Naive thymus-derived CD4-positive, alpha-beta T cell (primary cell): ENCODE results near the gene CD38. TPM values are rescaled to one million over a fixed set of nuclear protein-coding genes. Genes with fewer than 3 reads are reported as not detected.

Experiments
- ATAC-seq: fragments of 150-1000 bp; cut with Tn5 transposase; 2 replicates; pipeline ENCODE4 v1.10.0; 2021; ENCODE audit warnings: mild to moderate bottlenecking, moderate library complexity
- CTCF ChIA-PET: fragments of 350-600 bp; sonication (Branson Sonifier 250); formaldehyde crosslinking; loops from one replicate; lab custom pipeline; 2021; ENCODE audit warnings: antibody characterized with exemption; lab: Charles Lee
- POLR2A ChIA-PET: fragments of 350-600 bp; sonication (Branson Sonifier 250); formaldehyde crosslinking; loops from one replicate; lab custom pipeline; 2021; ENCODE audit warnings: antibody characterized with exemption, inconsistent platforms; lab: Charles Lee
- DNase-seq, 9 donors: peaks; one replicate each; pipeline versions ENCODE4 v3.0.0 to v3.0.0-alpha.2; 2020 to 2022; ENCODE audit warnings: mixed read lengths in 1 of 9
- H3K27ac ChIP-seq: one replicate; pipeline ENCODE4 v1.7.0; 2013; ENCODE audit warnings: mild to moderate bottlenecking, low read depth, low read length, moderate library complexity
- H3K27me3 ChIP-seq, 2 donors: one replicate each; pipeline ENCODE4 v1.7.0; 2013; ENCODE audit warnings: low read length in 2 of 2, mild to moderate bottlenecking in 2 of 2, moderate library complexity in 2 of 2; ENCODE audit not compliant: control insufficient read depth in 2 of 2, insufficient read depth in 2 of 2
- H3K36me3 ChIP-seq, 3 experiments: 1 replicate in 2 of 3; 2 replicates in 1 of 3; pipeline ENCODE4 v1.7.0; 2013; ENCODE audit warnings: low read length in 3 of 3, mild to moderate bottlenecking in 3 of 3, moderate library complexity in 1 of 3; ENCODE audit not compliant: insufficient read depth in 3 of 3, control insufficient read depth in 2 of 3
- H3K4me1 ChIP-seq, 2 donors: one replicate each; pipeline ENCODE4 v1.7.0; 2013; ENCODE audit warnings: low read length in 2 of 2, mild to moderate bottlenecking in 2 of 2, moderate library complexity in 1 of 2; ENCODE audit not compliant: control insufficient read depth in 2 of 2, insufficient read depth in 2 of 2
- H3K4me3 ChIP-seq: 2 replicates; pipeline ENCODE4 v1.7.0; 2013; ENCODE audit warnings: mild to moderate bottlenecking, low read length
- H3K9me3 ChIP-seq, 3 experiments: 1 replicate in 2 of 3; 2 replicates in 1 of 3; pipeline ENCODE4 v1.7.0; 2013; ENCODE audit warnings: low read length in 3 of 3; ENCODE audit not compliant: control insufficient read depth in 2 of 3
- H3K27ac Mint-ChIP-seq, 9 donors: one replicate each; pipeline ENCODE4 v1.8.0; 2020 to 2022; ENCODE audit warnings: mixed read lengths in 9 of 9, mild to moderate bottlenecking in 8 of 9, moderate library complexity in 5 of 9, inconsistent platforms in 2 of 9
- H3K27me3 Mint-ChIP-seq, 5 donors: one replicate each; pipeline ENCODE4 v1.8.0; 2021 to 2022; ENCODE audit warnings: mixed read lengths in 5 of 5, mild to moderate bottlenecking in 1 of 5
- H3K36me3 Mint-ChIP-seq, 5 donors: one replicate each; pipeline ENCODE4 v1.8.0; 2020 to 2022; ENCODE audit warnings: mixed read lengths in 5 of 5, mild to moderate bottlenecking in 3 of 5, inconsistent platforms in 1 of 5
- H3K4me1 Mint-ChIP-seq, 7 donors: one replicate each; pipeline ENCODE4 v1.8.0; 2020 to 2022; ENCODE audit warnings: mixed read lengths in 7 of 7, mild to moderate bottlenecking in 3 of 7, inconsistent platforms in 1 of 7
- H3K4me3 Mint-ChIP-seq, 10 donors: one replicate each; pipeline ENCODE4 v1.8.0; 2020 to 2022; ENCODE audit warnings: mild to moderate bottlenecking in 10 of 10, mixed read lengths in 10 of 10, moderate library complexity in 6 of 10, inconsistent platforms in 2 of 10
- H3K9me3 Mint-ChIP-seq, 11 donors: one replicate each; pipeline ENCODE4 v1.8.0; 2020 to 2022; ENCODE audit warnings: mixed read lengths in 11 of 11, mild to moderate bottlenecking in 4 of 11, inconsistent platforms in 1 of 11, moderate library complexity in 1 of 11
- intact Hi-C, 2 donors: fragments of 100-400 bp; cut with micrococcal nuclease; formaldehyde crosslinking; loops; one replicate each; pipeline ENCODE4 v1.15.1; 2023
- polyA plus RNA-seq, 2 donors: library from polyadenylated mRNA; unstranded; fragments of 300-500 nt; fragmentation: Illumina TruSeq; gene quantifications; one replicate each; pipeline ENCODE4 v1.2.3, GENCODE V29; 2021
- total RNA-seq, 6 experiments: library from RNA in 5 of 6; stranded (reverse) in 5 of 6; gene quantifications; 1 replicate in 5 of 6; 2 replicates in 1 of 6; pipeline ENCODE4 v1.2.3 and lab custom pipeline; 2021 to 2026

Gene CD38
- total and polyA plus RNA-seq, 7 experiments from 2014 or later = 5.6 to 189 (median 14.0) TPM

GRCh38 chr4:15874671-15875070 is 96.5 kb downstream of the CD38 start:
- no peaks in the 10 kb centered on the region for H3K27me3 ChIP-seq
- Mint-ChIP-seq H3K36me3 (peaks cover 0 to 10% (median 0%) of the 10 kb centered on the region in 5 donors), H3K27me3 (peaks cover 0 to 22% (median 5%) of the 10 kb centered on the region in 5 donors), H3K4me3 (no peak overlapping the region), H3K27ac (no peak overlapping the region), H3K4me1 (no peaks in the 10 kb centered on the region), H3K9me3 (peaks cover 0 to 10% (median 6%) of the 10 kb centered on the region in 11 donors)
- DNase-seq = no peak
- CTCF ChIA-PET = no interaction called here
- no peaks in the 10 kb centered on the region for H3K36me3 ChIP-seq
- POLR2A ChIA-PET = no interaction called here
- H3K9me3 ChIP-seq = no peaks in the 10 kb centered on the region
- intact Hi-C loops = no loop called here
- no peak for ATAC-seq
- H3K27ac ChIP-seq = no peak overlapping the region
- H3K4me3 ChIP-seq = no peak overlapping the region
- no peaks in the 10 kb centered on the region for H3K4me1 ChIP-seq

GRCh38 chr4:15875663-15876460 is 97.7 kb downstream of the CD38 start:
- Mint-ChIP-seq H3K27me3 (peaks cover 0 to 16% (median 5%) of the 10 kb centered on the region in 5 donors), H3K36me3 (peaks cover 0 to 10% (median 0%) of the 10 kb centered on the region in 5 donors), H3K4me3 (no peak overlapping the region), H3K4me1 (no peaks in the 10 kb centered on the region), H3K27ac (peak overlapping the region in 1 of 9 donors; percentile 38), H3K9me3 (peaks cover 0 to 10% (median 6%) of the 10 kb centered on the region in 11 donors)
- no peak for ATAC-seq
- intact Hi-C loops = no loop called here
- POLR2A ChIA-PET = no interaction called here
- CTCF ChIA-PET = no interaction called here
- Histone ChIP-seq H3K36me3 (no peaks in the 10 kb centered on the region), H3K4me3 (no peak overlapping the region), H3K27ac (no peak overlapping the region), H3K9me3 (no peaks in the 10 kb centered on the region), H3K27me3 (no peaks in the 10 kb centered on the region), H3K4me1 (no peaks in the 10 kb centered on the region)
- DNase-seq = no peak

- peaks cover 0 to 4% (median 0%) of the 10 kb centered on the region in 7 donors for H3K4me1 Mint-ChIP-seq
- CTCF ChIA-PET = no interaction called here
- Histone ChIP-seq H3K27me3 (no peaks in the 10 kb centered on the region), H3K4me1 (no peaks in the 10 kb centered on the region), H3K4me3 (no peak overlapping the region), H3K36me3 (no peaks in the 10 kb centered on the region), H3K27ac (no peak overlapping the region), H3K9me3 (no peaks in the 10 kb centered on the region)
- H3K4me3 Mint-ChIP-seq = no peak overlapping the region
- H3K9me3 Mint-ChIP-seq = peaks cover 0 to 10% (median 3%) of the 10 kb centered on the region in 11 donors
- no peak for ATAC-seq
- POLR2A ChIA-PET = no interaction called here
- no peak overlapping the region for H3K27ac Mint-ChIP-seq
- DNase-seq = no peak
- intact Hi-C loops = no loop called here
- peaks cover 0 to 13% (median 0%) of the 10 kb centered on the region in 5 donors for H3K27me3 Mint-ChIP-seq
- peaks cover 0 to 3% (median 0%) of the 10 kb centered on the region in 5 donors for H3K36me3 Mint-ChIP-seq
Observed at GRCh38 chr4:15878011-15878410, 99.9 kb downstream of the CD38 start.

- H3K4me3 Mint-ChIP-seq = no peak overlapping the region
- peaks cover 0 to 20% (median 4%) of the 10 kb centered on the region in 5 donors for H3K27me3 Mint-ChIP-seq
- ChIA-PET POLR2A (no interaction called here), CTCF (interaction anchor here (0.8 to 2.1 kb wide), 10 partner anchors 11 to 384 kb away, joined by 3 to 10 read pairs (median 5); no protein-coding TSS in a partner anchor)
- no peak overlapping the region for H3K4me3 ChIP-seq
- H3K4me1 Mint-ChIP-seq = peaks cover 0 to 13% (median 0%) of the 10 kb centered on the region in 7 donors
- intact Hi-C loops = loop anchor here (1.0 to 10.0 kb wide), 7 partner anchors 74 to 383 kb away; no protein-coding TSS in a partner anchor
- no peak overlapping the region for H3K27ac ChIP-seq
- H3K27me3 ChIP-seq = no peaks in the 10 kb centered on the region
- no peak for DNase-seq
- H3K36me3 Mint-ChIP-seq = no peaks in the 10 kb centered on the region
- peaks cover 0 to 9% (median 3%) of the 10 kb centered on the region in 11 donors for H3K9me3 Mint-ChIP-seq
- H3K4me1 ChIP-seq = no peaks in the 10 kb centered on the region
- H3K9me3 ChIP-seq = no peaks in the 10 kb centered on the region
- H3K36me3 ChIP-seq = no peaks in the 10 kb centered on the region
- ATAC-seq = no peak
- H3K27ac Mint-ChIP-seq = no peak overlapping the region
Observed at GRCh38 chr4:15881820-15882219, 103.7 kb downstream of the CD38 start.

DNA sequence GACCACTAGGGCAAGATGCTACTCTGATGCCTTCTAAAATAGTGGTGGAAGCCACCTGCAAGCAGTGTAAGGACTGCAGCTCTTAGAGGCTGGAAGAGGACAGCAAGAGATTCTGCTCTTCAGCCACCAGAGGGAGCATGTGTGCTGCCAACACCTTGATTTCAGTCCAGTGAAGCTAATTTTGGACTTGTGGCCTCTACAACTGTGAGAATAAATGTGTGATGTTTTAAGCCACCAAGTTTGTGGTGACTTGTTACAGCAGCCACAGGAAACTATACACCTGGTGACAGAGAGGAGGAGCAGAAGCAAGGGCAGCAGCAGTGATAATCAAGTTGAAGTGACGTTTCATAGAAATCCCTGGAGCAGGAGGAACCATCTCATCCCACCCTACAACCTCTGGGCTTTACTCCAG is 104.6 kb downstream of the CD38 start:
- H3K9me3 ChIP-seq = no peaks in the 10 kb centered on the region
- no peaks in the 10 kb centered on the region for H3K4me1 ChIP-seq
- intact Hi-C loops = loop anchor here (1.0 to 10.0 kb wide), 7 partner anchors 74 to 383 kb away; no protein-coding TSS in a partner anchor
- CTCF ChIA-PET = interaction anchor here (0.8 to 2.1 kb wide), 14 partner anchors 10 to 384 kb away, joined by 3 to 10 read pairs (median 4); partner anchors contain the start of gene BST1
- peaks cover 0 to 20% (median 4%) of the 10 kb centered on the region in 5 donors for H3K27me3 Mint-ChIP-seq
- H3K36me3 ChIP-seq = no peaks in the 10 kb centered on the region
- DNase-seq (peak in 7 of 9 donors; percentile 22 to 52 (median 41)), ATAC-seq (peak; percentile 89)
- H3K9me3 Mint-ChIP-seq = peaks cover 0 to 8% (median 3%) of the 10 kb centered on the region in 11 donors
- no peak overlapping the region for H3K4me3 ChIP-seq
- H3K27ac ChIP-seq = no peak overlapping the region
- POLR2A ChIA-PET = interaction anchor here (0.6 kb wide), 1 partner anchor 1565 kb away, joined by 3 read pairs; no protein-coding TSS in a partner anchor
- no peak overlapping the region for H3K4me3 Mint-ChIP-seq
- peak overlapping the region in 1 of 9 donors; percentile 2 for H3K27ac Mint-ChIP-seq
- H3K4me1 Mint-ChIP-seq = peaks cover 0 to 13% (median 0%) of the 10 kb centered on the region in 7 donors
- H3K36me3 Mint-ChIP-seq = no peaks in the 10 kb centered on the region
- no peaks in the 10 kb centered on the region for H3K27me3 ChIP-seq

- no peak overlapping the region for H3K27ac ChIP-seq
- peaks cover 0 to 13% (median 0%) of the 10 kb centered on the region in 7 donors for H3K4me1 Mint-ChIP-seq
- H3K4me1 ChIP-seq = no peaks in the 10 kb centered on the region
- ATAC-seq = no peak
- H3K9me3 Mint-ChIP-seq = no peaks in the 10 kb centered on the region
- peaks cover 0 to 15% (median 4%) of the 10 kb centered on the region in 5 donors for H3K27me3 Mint-ChIP-seq
- CTCF ChIA-PET = interaction anchor here (0.6 to 2.1 kb wide), 5 partner anchors 9 to 181 kb away, joined by 3 to 6 read pairs (median 3); partner anchors contain the start of gene BST1
- H3K9me3 ChIP-seq = no peaks in the 10 kb centered on the region
- no peak overlapping the region for H3K4me3 Mint-ChIP-seq
- no peaks in the 10 kb centered on the region for H3K27me3 ChIP-seq
- DNase-seq = no peak
- intact Hi-C loops = loop anchor here in 1 of 2 donors (2.0 to 10.0 kb wide), 2 partner anchors 79 to 381 kb away; no protein-coding TSS in a partner anchor
- H3K27ac Mint-ChIP-seq = no peak overlapping the region
- no peaks in the 10 kb centered on the region for H3K36me3 Mint-ChIP-seq
- POLR2A ChIA-PET = no interaction called here
- H3K4me3 ChIP-seq = no peak overlapping the region
- H3K36me3 ChIP-seq = no peaks in the 10 kb centered on the region
Observed at GRCh38 chr4:15883610-15884243, 105.6 kb downstream of the CD38 start.
